GM12878 (cell line): ENCODE measurements around the gene DMD. TPM values are rescaled to one million over a fixed set of nuclear protein-coding genes. Genes with fewer than 3 reads are reported as not detected.

Source experiments
- BRCA1 ChIP-seq: IDR thresholded peaks from 2 replicates; pipeline ENCODE4 v1.6.1; 2011; ENCODE audit warnings: low read depth, low read length, improper control_type of control experiment
- CHD1 ChIP-seq: IDR thresholded peaks from 2 replicates; pipeline ENCODE4 v1.6.1; 2012; ENCODE audit warnings: low read depth, low read length, improper control_type of control experiment
- DPF2 ChIP-seq: fragments of 450-650 bp; IDR thresholded peaks from 2 replicates; pipeline ENCODE4 v1.6.1; 2017; ENCODE audit warnings: mild to moderate bottlenecking
- ETV6 ChIP-seq, 2 experiments: fragments of 450-650 bp in 1 of 2; IDR thresholded peaks in 1 of 2; conservative IDR thresholded peaks in 1 of 2; 2 replicates each; pipeline ENCODE4 v1.6.1; 2014; ENCODE audit warnings: antibody characterized with exemption in 1 of 2, borderline replicate concordance in 1 of 2, low read depth in 1 of 2, mild to moderate bottlenecking in 1 of 2, moderate library complexity in 1 of 2
- HDAC2 ChIP-seq: fragments of 200-600 bp; sonication (generic); IDR thresholded peaks from 2 replicates; pipeline ENCODE4 v1.6.1; 2017
- JUND ChIP-seq: IDR thresholded peaks from 2 replicates; pipeline ENCODE4 v1.6.1; 2012; ENCODE audit warnings: low read depth, mild to moderate bottlenecking, low read length, improper control_type of control experiment, moderate library complexity
- KLF5 ChIP-seq: fragments of 450-650 bp; IDR thresholded peaks from 2 replicates; pipeline ENCODE4 v1.6.1; 2014; ENCODE audit warnings: mild to moderate bottlenecking; ENCODE audit not compliant: partially characterized antibody
- MEF2B ChIP-seq: fragments of 450-650 bp; IDR thresholded peaks from 2 replicates; pipeline ENCODE4 v1.6.1; 2018; ENCODE audit warnings: mild to moderate bottlenecking, moderate library complexity; ENCODE audit not compliant: partially characterized antibody, poor library complexity, severe bottlenecking
- MYC ChIP-seq: IDR thresholded peaks from 2 replicates; pipeline ENCODE4 v1.6.1; 2011; ENCODE audit warnings: mild to moderate bottlenecking, low read length, moderate library complexity, inconsistent platforms; ENCODE audit not compliant: insufficient read depth, insufficient replicate concordance, insufficient read length, severe bottlenecking
- NFXL1 ChIP-seq: fragments of 450-650 bp; IDR thresholded peaks from 2 replicates; pipeline ENCODE4 v1.6.1; 2017; ENCODE audit warnings: antibody characterized with exemption, mild to moderate bottlenecking, borderline replicate concordance
- NFYA ChIP-seq: IDR thresholded peaks from 2 replicates; pipeline ENCODE4 v1.6.1; 2011; ENCODE audit warnings: low read depth, mild to moderate bottlenecking, low read length, improper control_type of control experiment, borderline replicate concordance
- RAD51 ChIP-seq: fragments of 450-650 bp; IDR thresholded peaks from 2 replicates; pipeline ENCODE4 v1.6.1; 2016; ENCODE audit warnings: moderate library complexity, mild to moderate bottlenecking, inconsistent platforms
- SMAD5 ChIP-seq: IDR thresholded peaks from 2 replicates; pipeline ENCODE4 v1.6.1; 2016; ENCODE audit warnings: antibody characterized with exemption, low read depth
- STAT3 ChIP-seq: IDR thresholded peaks from 2 replicates; pipeline ENCODE4 v1.6.1; 2011; ENCODE audit warnings: low read depth, low read length, improper control_type of control experiment
- polyA plus RNA-seq, 11 experiments: library from polyadenylated mRNA; depleted of rRNA in 4 of 11; unstranded in 6 of 11; stranded (reverse) in 5 of 11; fragments of >200 nt; fragmentation: Nextera tagmentation in 4 of 11; fragmentation: Illumina TruSeq in 1 of 11; extraction: Ambion mirVana in 4 of 11; extraction: Trizol in 1 of 11; gene quantifications; 1 replicate in 1 of 11; 2 replicates in 10 of 11; pipeline versions ENCODE4 v1.2.1 to v1.2.3, GENCODE V29; 2011 to 2016; ENCODE audit warnings: inconsistent platforms in 2 of 11, missing spikeins in 2 of 11, low read depth in 1 of 11
- total RNA-seq, 4 experiments: library from RNA; depleted of rRNA in 3 of 4; stranded (reverse); fragments of >200 nt in 3 of 4; fragmentation: Illumina TruSeq in 1 of 4; extraction: Trizol in 1 of 4; gene quantifications; 2 replicates each; pipeline versions ENCODE4 v1.2.1 to v1.2.3, GENCODE V29; 2013 to 2021
- TF ChIP-seq, protein P1 (sequence below): fragments of 450-650 bp; formaldehyde crosslinking; IDR thresholded peaks from 2 replicates; pipeline ENCODE4 v1.4.0; 2022; ENCODE audit warnings: mild to moderate bottlenecking, moderate library complexity
- TF ChIP-seq, protein P2 (sequence below): fragments of 450-650 bp; IDR thresholded peaks from 2 replicates; pipeline ENCODE4 v1.6.1; 2017; ENCODE audit warnings: mild to moderate bottlenecking, low read depth, inconsistent platforms; ENCODE audit not compliant: poor library complexity, severe bottlenecking
- TF ChIP-seq, protein P3 (sequence below): fragments of 450-650 bp; IDR thresholded peaks from 2 replicates; pipeline ENCODE4 v1.6.1; 2017; ENCODE audit warnings: borderline replicate concordance
- TF ChIP-seq, protein P4 (sequence below): IDR thresholded peaks from 2 replicates; pipeline ENCODE4 v1.6.1; 2012; ENCODE audit warnings: low read depth, low read length, improper control_type of control experiment
- TF ChIP-seq, protein P5 (sequence below): fragments of 450-650 bp; IDR thresholded peaks from 2 replicates; pipeline ENCODE4 v1.6.1; 2017; ENCODE audit warnings: mild to moderate bottlenecking, moderate library complexity

Gene DMD
- total and polyA plus RNA-seq, 10 of the 15 experiments (the other 5 are each of a cell fraction or from before 2014, with no cell fraction given), result 1.4 to 24.3 (median 4.3) TPM

DNA sequence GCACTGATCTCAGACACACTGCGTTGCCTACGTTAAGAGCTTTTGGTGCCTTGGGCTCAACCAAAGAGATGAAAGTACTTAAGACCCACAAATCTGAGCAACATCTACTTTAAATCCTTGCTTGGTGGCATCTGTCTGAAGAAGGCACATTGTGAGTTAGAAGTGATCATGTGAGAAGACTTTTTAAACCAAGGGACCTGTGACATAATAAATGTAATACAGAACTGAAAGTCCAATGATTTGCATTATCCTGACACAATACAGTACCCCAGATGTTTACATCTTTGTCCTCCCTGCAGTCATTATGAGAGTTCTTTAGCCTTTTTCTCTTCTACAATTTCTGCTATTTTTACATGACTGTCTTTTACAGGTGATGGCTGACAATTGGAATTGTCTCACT, 2042.8 kb downstream of the DMD start (continued):
- TF ChIP-seq, protein P1, sequence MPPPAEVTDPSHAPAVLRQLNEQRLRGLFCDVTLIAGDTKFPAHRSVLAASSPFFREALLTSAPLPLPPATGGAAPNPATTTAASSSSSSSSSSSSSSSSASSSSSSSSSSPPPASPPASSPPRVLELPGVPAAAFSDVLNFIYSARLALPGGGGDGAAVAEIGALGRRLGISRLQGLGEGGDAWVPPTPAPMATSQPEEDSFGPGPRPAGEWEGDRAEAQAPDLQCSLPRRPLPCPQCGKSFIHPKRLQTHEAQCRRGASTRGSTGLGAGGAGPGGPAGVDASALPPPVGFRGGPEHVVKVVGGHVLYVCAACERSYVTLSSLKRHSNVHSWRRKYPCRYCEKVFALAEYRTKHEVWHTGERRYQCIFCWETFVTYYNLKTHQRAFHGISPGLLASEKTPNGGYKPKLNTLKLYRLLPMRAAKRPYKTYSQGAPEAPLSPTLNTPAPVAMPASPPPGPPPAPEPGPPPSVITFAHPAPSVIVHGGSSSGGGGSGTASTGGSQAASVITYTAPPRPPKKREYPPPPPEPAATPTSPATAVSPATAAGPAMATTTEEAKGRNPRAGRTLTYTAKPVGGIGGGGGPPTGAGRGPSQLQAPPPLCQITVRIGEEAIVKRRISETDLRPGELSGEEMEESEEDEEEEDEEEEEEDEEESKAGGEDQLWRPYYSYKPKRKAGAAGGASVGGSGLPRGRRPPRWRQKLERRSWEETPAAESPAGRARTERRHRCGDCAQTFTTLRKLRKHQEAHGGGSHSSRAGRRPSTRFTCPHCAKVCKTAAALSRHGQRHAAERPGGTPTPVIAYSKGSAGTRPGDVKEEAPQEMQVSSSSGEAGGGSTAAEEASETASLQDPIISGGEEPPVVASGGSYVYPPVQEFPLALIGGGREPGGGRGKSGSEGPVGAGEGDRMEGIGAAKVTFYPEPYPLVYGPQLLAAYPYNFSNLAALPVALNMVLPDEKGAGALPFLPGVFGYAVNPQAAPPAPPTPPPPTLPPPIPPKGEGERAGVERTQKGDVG (CRISPR knock-in tag), result no peak
- no peak for TF ChIP-seq HDAC2
- no peak for TF ChIP-seq NFYA
- TF ChIP-seq, protein P2, sequence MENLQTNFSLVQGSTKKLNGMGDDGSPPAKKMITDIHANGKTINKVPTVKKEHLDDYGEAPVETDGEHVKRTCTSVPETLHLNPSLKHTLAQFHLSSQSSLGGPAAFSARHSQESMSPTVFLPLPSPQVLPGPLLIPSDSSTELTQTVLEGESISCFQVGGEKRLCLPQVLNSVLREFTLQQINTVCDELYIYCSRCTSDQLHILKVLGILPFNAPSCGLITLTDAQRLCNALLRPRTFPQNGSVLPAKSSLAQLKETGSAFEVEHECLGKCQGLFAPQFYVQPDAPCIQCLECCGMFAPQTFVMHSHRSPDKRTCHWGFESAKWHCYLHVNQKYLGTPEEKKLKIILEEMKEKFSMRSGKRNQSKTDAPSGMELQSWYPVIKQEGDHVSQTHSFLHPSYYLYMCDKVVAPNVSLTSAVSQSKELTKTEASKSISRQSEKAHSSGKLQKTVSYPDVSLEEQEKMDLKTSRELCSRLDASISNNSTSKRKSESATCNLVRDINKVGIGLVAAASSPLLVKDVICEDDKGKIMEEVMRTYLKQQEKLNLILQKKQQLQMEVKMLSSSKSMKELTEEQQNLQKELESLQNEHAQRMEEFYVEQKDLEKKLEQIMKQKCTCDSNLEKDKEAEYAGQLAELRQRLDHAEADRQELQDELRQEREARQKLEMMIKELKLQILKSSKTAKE, result no peak
- TF ChIP-seq MEF2B, result no peak
- TF ChIP-seq NFXL1, result no peak
- peak; percentile 50; the same call in 1 of the 2 replicates for TF ChIP-seq JUND
- TF ChIP-seq MYC, result no peak
- no peak for TF ChIP-seq SMAD5
- no peak for TF ChIP-seq STAT3
- TF ChIP-seq RAD51, result no peak
- TF ChIP-seq ETV6 (conservative IDR thresholded peaks at IDR 0.05 in 1 of 2, IDR thresholded peaks at IDR 0.05 in 1 of 2; ENCODE audit: borderline replicate concordance in 1 of 2, low read depth in 1 of 2), result no peak
- no peak for TF ChIP-seq BRCA1
- no peak for TF ChIP-seq CHD1
- TF ChIP-seq, protein P3, sequence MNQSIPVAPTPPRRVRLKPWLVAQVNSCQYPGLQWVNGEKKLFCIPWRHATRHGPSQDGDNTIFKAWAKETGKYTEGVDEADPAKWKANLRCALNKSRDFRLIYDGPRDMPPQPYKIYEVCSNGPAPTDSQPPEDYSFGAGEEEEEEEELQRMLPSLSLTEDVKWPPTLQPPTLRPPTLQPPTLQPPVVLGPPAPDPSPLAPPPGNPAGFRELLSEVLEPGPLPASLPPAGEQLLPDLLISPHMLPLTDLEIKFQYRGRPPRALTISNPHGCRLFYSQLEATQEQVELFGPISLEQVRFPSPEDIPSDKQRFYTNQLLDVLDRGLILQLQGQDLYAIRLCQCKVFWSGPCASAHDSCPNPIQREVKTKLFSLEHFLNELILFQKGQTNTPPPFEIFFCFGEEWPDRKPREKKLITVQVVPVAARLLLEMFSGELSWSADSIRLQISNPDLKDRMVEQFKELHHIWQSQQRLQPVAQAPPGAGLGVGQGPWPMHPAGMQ, result no peak
- TF ChIP-seq, protein P4, sequence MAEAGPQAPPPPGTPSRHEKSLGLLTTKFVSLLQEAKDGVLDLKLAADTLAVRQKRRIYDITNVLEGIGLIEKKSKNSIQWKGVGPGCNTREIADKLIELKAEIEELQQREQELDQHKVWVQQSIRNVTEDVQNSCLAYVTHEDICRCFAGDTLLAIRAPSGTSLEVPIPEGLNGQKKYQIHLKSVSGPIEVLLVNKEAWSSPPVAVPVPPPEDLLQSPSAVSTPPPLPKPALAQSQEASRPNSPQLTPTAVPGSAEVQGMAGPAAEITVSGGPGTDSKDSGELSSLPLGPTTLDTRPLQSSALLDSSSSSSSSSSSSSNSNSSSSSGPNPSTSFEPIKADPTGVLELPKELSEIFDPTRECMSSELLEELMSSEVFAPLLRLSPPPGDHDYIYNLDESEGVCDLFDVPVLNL, result no peak
- TF ChIP-seq KLF5, result no peak
- no peak for TF ChIP-seq DPF2
- TF ChIP-seq, protein P5, sequence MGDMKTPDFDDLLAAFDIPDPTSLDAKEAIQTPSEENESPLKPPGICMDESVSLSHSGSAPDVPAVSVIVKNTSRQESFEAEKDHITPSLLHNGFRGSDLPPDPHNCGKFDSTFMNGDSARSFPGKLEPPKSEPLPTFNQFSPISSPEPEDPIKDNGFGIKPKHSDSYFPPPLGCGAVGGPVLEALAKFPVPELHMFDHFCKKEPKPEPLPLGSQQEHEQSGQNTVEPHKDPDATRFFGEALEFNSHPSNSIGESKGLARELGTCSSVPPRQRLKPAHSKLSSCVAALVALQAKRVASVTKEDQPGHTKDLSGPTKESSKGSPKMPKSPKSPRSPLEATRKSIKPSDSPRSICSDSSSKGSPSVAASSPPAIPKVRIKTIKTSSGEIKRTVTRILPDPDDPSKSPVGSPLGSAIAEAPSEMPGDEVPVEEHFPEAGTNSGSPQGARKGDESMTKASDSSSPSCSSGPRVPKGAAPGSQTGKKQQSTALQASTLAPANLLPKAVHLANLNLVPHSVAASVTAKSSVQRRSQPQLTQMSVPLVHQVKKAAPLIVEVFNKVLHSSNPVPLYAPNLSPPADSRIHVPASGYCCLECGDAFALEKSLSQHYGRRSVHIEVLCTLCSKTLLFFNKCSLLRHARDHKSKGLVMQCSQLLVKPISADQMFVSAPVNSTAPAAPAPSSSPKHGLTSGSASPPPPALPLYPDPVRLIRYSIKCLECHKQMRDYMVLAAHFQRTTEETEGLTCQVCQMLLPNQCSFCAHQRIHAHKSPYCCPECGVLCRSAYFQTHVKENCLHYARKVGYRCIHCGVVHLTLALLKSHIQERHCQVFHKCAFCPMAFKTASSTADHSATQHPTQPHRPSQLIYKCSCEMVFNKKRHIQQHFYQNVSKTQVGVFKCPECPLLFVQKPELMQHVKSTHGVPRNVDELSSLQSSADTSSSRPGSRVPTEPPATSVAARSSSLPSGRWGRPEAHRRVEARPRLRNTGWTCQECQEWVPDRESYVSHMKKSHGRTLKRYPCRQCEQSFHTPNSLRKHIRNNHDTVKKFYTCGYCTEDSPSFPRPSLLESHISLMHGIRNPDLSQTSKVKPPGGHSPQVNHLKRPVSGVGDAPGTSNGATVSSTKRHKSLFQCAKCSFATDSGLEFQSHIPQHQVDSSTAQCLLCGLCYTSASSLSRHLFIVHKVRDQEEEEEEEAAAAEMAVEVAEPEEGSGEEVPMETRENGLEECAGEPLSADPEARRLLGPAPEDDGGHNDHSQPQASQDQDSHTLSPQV, result no peak
